GM19397 (cell line): ENCODE measurements around the gene SHTN1.

Experiments
- ATAC-seq: cut with Tn5 transposase; IDR thresholded peaks from one replicate; pipeline ENCODE4 v1.9.1; 2021; ENCODE audit warnings: mild to moderate bottlenecking, moderate library complexity; ENCODE audit not compliant: unreplicated experiment

SHTN1 gene

GRCh38 chr10:116878123-116878522 is 126.9 kb downstream of the SHTN1 start:
- no peak for ATAC-seq

GRCh38 chr10:116877391-116877790 is 127.6 kb downstream of the SHTN1 start:
- ATAC-seq = no peak

- no peak for ATAC-seq
These were observed 129.1 kb downstream of the SHTN1 start for GRCh38 chr10:116875897-116876296.

- ATAC-seq = no peak
These were observed 131.9 kb downstream of the SHTN1 start for GRCh38 chr10:116873134-116873533.

GRCh38 chr10:116870949-116871348 is 134.0 kb downstream of the SHTN1 start:
- no peak for ATAC-seq

- no peak for ATAC-seq
These were observed 136.3 kb downstream of the SHTN1 start for GRCh38 chr10:116868722-116869121.

GRCh38 chr10:116868198-116868676 is 136.8 kb downstream of the SHTN1 start:
- no peak for ATAC-seq

GRCh38 chr10:116866987-116867595 is 137.9 kb downstream of the SHTN1 start:
- ATAC-seq = no peak

- ATAC-seq = no peak
These were observed 138.9 kb downstream of the SHTN1 start for GRCh38 chr10:116866066-116866465.

GRCh38 chr10:116864436-116864835 is 140.6 kb downstream of the SHTN1 start:
- ATAC-seq = no peak

- no peak for ATAC-seq
These were observed 143.2 kb downstream of the SHTN1 start for GRCh38 chr10:116861796-116862195.

GRCh38 chr10:116857156-116857555 is 147.8 kb downstream of the SHTN1 start:
- no peak for ATAC-seq

- no peak for ATAC-seq
These were observed 151.3 kb downstream of the SHTN1 start for GRCh38 chr10:116853701-116854100.

GRCh38 chr10:116853287-116853686 is 151.7 kb downstream of the SHTN1 start:
- no peak for ATAC-seq

- no peak for ATAC-seq
These were observed 152.7 kb downstream of the SHTN1 start for GRCh38 chr10:116852246-116852645.

GRCh38 chr10:116850058-116850611 is 154.9 kb downstream of the SHTN1 start:
- no peak for ATAC-seq

- ATAC-seq = peak; percentile 56
These were observed 155.5 kb downstream of the SHTN1 start, which contains the start of gene ENO4 for GRCh38 chr10:116849248-116850057. ENO4 (plus strand) TSS chr10:116849499; CDS start chr10:116849567, 68 bp downstream.

- ATAC-seq = no peak
These were observed 156.1 kb downstream of the SHTN1 start for GRCh38 chr10:116848944-116849247.

GRCh38 chr10:116848032-116848943 is 156.7 kb downstream of the SHTN1 start:
- peak; percentile 71 for ATAC-seq

- no peak for ATAC-seq
These were observed 159.2 kb downstream of the SHTN1 start for GRCh38 chr10:116845823-116846222.
